Cardiac fibroblast (primary cell): ENCODE measurements around the gene SLC10A7.

Source experiments
- DNase-seq, 2 donors: peaks; one replicate each; pipeline versions ENCODE4 v3.0.0 to v3.0.0-alpha.2; 2010; ENCODE audit warnings: low read depth in 2 of 2
- H3K4me3 ChIP-seq, 2 donors: replicated peaks in 1 of 2; 1 replicate in 1 of 2; 2 replicates in 1 of 2; pipeline ENCODE4 v1.5.1; 2011; ENCODE audit warnings: low read depth in 2 of 2, low read length in 2 of 2, mild to moderate bottlenecking in 2 of 2, moderate library complexity in 1 of 2
- TF ChIP-seq, protein P1 (sequence below): IDR thresholded peaks from one replicate; pipeline ENCODE4 v1.5.1; 2011; ENCODE audit warnings: low read depth, mild to moderate bottlenecking, low read length, inconsistent platforms

SLC10A7 gene

DNA sequence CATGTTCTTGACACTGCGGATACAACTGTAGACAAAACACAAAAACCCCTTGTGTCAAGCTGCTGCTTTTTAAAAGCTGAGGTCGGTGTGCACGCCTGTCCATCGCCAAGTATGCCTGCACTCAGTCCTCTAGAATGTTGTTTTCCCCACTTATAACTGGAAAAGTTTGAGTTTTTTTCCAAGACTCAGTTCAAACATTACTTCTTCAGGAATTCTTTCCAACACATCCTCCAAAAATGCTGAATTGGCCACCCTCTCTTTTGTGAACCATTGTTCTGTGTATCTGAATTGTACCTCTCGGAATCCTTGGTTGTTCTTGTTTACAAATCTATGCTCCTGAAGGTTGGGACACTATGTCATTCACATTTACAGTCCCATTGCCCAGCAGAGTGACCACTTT, 212.8 kb downstream of the SLC10A7 start:
- TF ChIP-seq, protein P1, sequence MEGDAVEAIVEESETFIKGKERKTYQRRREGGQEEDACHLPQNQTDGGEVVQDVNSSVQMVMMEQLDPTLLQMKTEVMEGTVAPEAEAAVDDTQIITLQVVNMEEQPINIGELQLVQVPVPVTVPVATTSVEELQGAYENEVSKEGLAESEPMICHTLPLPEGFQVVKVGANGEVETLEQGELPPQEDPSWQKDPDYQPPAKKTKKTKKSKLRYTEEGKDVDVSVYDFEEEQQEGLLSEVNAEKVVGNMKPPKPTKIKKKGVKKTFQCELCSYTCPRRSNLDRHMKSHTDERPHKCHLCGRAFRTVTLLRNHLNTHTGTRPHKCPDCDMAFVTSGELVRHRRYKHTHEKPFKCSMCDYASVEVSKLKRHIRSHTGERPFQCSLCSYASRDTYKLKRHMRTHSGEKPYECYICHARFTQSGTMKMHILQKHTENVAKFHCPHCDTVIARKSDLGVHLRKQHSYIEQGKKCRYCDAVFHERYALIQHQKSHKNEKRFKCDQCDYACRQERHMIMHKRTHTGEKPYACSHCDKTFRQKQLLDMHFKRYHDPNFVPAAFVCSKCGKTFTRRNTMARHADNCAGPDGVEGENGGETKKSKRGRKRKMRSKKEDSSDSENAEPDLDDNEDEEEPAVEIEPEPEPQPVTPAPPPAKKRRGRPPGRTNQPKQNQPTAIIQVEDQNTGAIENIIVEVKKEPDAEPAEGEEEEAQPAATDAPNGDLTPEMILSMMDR: no peak
- no peak for DNase-seq
- no peak overlapping the region for H3K4me3 ChIP-seq

DNA sequence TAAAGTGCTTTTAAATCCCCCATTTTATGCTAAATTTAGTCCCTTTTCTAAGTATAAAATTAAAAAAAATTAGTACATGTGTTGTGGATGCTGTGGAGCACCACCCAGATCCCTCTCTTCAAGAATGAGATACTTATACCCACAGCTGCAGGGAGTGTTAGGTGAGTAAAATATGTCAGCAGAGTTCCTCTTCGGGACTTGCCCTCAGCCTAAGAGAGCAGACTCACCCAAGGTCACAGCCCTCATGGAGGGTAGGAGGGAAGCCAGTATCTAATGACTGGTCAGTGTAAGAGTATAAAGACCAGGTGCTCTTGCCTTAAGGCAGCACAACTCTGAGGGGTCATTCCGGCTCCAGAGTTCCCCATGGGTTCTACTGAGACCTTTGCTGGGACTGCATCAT, 218.9 kb downstream of the SLC10A7 start:
- TF ChIP-seq, protein P1: no peak
- DNase-seq: no peak
- H3K4me3 ChIP-seq: no peak overlapping the region

DNA sequence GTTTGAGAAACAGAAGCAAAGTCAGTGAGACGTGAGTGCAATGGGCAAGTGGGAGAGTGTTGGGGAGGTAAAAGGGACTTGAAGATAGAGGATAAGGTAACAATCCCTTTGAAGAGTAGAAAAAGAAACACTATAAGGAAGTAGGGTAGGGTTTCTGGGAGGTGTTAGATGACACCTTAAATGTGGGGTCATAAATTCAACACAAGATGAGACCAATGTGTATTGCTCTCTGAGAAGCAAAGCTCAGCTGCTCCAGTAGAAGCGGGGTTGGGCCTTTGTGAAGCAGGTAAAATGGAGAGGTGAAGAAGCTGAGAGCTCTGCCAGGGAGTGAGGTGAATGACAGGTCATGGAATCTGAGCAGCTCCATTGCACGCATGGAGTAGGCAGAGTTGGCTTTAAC, 222.1 kb downstream of the SLC10A7 start:
- H3K4me3 ChIP-seq: no peak overlapping the region
- no peak for DNase-seq
- TF ChIP-seq, protein P1: no peak

DNA sequence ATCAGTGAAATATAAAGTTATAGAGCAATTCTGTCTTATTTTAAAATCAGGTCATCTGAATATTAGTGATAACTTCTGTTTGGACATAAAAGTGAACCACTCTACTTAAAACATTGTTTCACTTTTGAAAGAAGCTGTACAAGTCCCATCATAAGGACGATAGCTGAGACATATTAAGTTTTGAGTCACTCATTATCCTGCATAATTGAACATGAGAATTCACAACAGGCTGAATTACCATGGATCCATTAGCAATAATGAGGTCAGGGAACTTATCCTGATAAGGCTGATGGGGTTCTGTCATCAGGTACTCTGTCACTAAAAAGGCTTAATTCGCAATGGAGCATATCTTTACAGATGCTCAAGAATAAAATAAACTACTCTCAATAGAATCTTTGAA, 227.0 kb downstream of the SLC10A7 start:
- TF ChIP-seq, protein P1: no peak
- DNase-seq: no peak

DNA sequence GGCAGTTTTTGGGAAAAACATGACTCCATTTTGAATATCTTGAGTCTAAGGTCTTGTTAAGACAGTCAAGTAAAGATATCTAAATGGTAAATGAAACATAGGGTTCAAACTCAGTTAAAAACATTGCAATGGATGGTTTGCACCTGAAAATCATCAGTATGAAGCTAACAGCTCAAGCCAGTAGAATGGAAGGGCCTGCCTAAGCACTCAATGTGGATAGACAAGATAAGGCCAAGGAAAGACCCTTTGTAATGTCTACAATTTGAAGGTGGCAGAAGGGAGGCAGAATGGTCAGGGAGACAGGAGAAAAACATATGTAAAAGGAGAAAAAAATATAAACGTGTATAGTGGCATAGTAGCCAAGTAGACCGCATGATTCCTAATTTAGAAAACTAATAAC, 229.2 kb downstream of the SLC10A7 start:
- TF ChIP-seq, protein P1: no peak
- DNase-seq: no peak
- no peak overlapping the region for H3K4me3 ChIP-seq

More for the DNA sequence above, 227.0 kb downstream of the SLC10A7 start:
- H3K4me3 ChIP-seq: no peak overlapping the region

DNA sequence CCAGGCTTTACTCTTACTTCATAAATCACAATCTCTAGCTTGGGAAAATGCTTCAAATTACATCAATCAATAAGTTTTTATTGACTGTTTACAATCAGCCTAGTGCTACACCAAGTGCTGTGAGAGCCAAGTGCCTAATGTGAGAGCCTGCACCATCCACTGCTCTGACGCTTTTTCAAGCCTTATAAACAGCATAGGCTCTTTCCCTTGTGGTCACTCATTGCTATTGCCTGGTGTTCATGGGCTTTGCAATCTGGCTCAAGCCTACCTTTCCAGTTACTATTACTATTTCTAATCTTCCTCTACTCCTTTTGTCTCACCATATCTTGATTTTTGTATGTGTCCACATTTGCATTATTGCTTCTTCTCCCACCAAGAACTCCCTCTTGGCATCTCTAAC, 230.4 kb downstream of the SLC10A7 start:
- TF ChIP-seq, protein P1: no peak
- H3K4me3 ChIP-seq: no peak overlapping the region
- DNase-seq: no peak

DNA sequence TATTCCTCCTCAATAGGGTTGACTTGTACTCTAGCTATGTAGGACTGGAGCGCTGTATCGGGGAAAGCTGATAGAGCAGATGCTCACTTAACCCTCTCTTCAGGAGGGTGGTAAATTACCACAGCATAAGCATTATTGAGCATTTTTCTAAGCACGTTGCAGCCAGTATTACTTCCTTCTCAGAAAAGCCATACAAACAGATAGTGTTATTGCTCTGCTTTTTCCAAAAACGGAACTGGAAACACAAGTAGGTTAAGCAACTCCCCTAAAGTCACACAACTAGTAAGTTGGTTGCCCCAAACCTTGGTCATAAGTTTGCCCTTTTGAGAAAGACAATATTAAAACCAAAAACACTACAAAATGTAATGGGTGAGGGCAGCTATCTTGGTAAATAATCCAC, 233.5 kb downstream of the SLC10A7 start:
- no peak overlapping the region for H3K4me3 ChIP-seq
- DNase-seq: no peak
- TF ChIP-seq, protein P1: no peak
